Activated CD4-positive, alpha-beta T cell treated with anti-CD3 and anti-CD28 coated beads, Interleukin-2, amount 10 ng/mL, durations not matched to agents 7 days and 5 days (primary cell): Measurements from ENCODE around the gene PCDH19. TPM values are rescaled to one million over a fixed set of nuclear protein-coding genes. Genes with fewer than 3 reads are reported as not detected.

Source experiments
- CTCF ChIA-PET: fragments of 350-600 bp; sonication (Branson Sonifier 250); formaldehyde crosslinking; loops from one replicate; lab custom pipeline; 2021; ENCODE audit warnings: antibody characterized with exemption; lab: Charles Lee
- POLR2A ChIA-PET: fragments of 350-600 bp; sonication (Branson Sonifier 250); formaldehyde crosslinking; loops from one replicate; lab custom pipeline; 2021; ENCODE audit warnings: antibody characterized with exemption; lab: Charles Lee
- DNase-seq: peaks from one replicate; pipeline ENCODE4 v3.0.0-alpha.2; 2020
- H3K27ac Mint-ChIP-seq: one replicate; pipeline ENCODE4 v1.8.0; 2021; ENCODE audit warnings: mild to moderate bottlenecking, moderate library complexity, mixed read lengths
- H3K27me3 Mint-ChIP-seq: one replicate; pipeline ENCODE4 v1.8.0; 2021; ENCODE audit warnings: mixed read lengths
- H3K36me3 Mint-ChIP-seq: one replicate; pipeline ENCODE4 v1.8.0; 2021; ENCODE audit warnings: low read depth, mixed read lengths
- H3K4me1 Mint-ChIP-seq: one replicate; pipeline ENCODE4 v1.8.0; 2021; ENCODE audit warnings: mixed read lengths
- H3K4me3 Mint-ChIP-seq: one replicate; pipeline ENCODE4 v1.8.0; 2021; ENCODE audit warnings: mild to moderate bottlenecking, moderate library complexity, mixed read lengths
- H3K9me3 Mint-ChIP-seq: one replicate; pipeline ENCODE4 v1.8.0; 2021; ENCODE audit warnings: mixed read lengths
- total RNA-seq, 2 experiments: library from RNA; stranded (reverse); gene quantifications; one replicate each; pipeline ENCODE4 v1.2.3, GENCODE V29; 2021

Gene PCDH19
- total RNA-seq, 2 experiments from 2014 or later, result not detected

DNA sequence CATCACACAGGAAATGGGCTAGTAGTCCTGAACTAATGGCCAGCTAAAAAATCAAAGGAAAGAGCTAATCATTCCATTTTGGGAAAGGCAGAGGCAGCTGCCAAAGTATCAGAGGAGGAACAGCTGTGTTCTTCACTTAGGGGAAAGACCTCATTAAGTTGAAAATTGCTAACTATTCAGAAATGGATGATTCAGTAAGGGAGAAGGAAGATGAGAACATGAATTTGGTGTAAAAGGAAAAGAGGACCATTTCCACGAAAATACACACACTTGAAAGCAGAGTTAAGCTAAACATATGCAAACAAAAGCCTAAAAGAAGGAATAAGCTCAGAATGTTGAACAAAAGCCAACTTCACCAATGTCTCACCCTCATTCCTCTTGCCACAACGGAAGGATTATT lies 90.4 kb downstream of the PCDH19 start:
- no peaks in the 10 kb centered on the region for H3K27me3 Mint-ChIP-seq
- H3K4me3 Mint-ChIP-seq, result no peak overlapping the region
- H3K27ac Mint-ChIP-seq, result no peak overlapping the region
- CTCF ChIA-PET, result no interaction called here
- DNase-seq, result no peak
- H3K9me3 Mint-ChIP-seq, result no peaks in the 10 kb centered on the region
- H3K4me1 Mint-ChIP-seq, result no peaks in the 10 kb centered on the region
- POLR2A ChIA-PET, result no interaction called here
- H3K36me3 Mint-ChIP-seq, result no peaks in the 10 kb centered on the region

DNA sequence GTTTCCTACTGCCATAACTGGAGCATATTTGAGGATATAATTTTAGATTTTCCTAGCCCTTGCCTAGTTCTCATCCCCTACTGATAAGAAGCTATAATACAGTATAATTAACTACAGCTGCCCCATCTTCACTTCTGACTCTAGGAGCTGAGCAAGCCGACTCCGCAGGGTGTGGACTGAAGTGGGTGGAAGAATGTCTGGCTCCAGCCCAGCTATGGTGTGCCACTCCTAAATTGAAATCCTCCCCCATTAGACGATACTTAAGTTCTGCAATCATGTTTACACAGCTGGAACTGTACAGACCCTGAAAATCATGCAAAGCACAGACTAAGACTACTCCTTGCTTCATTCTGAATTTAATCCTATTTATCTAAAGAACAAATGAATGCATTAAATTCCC lies 93.1 kb downstream of the PCDH19 start:
- no peak overlapping the region for H3K4me3 Mint-ChIP-seq
- no peak for DNase-seq
- no peaks in the 10 kb centered on the region for H3K9me3 Mint-ChIP-seq
- no peaks in the 10 kb centered on the region for H3K4me1 Mint-ChIP-seq
- CTCF ChIA-PET, result interaction anchor here (1.5 kb wide), 1 partner anchor 9 kb away, joined by 3 read pairs; no protein-coding TSS in a partner anchor
- H3K27me3 Mint-ChIP-seq, result no peaks in the 10 kb centered on the region
- POLR2A ChIA-PET, result no interaction called here
- no peaks in the 10 kb centered on the region for H3K36me3 Mint-ChIP-seq
- H3K27ac Mint-ChIP-seq, result no peak overlapping the region

DNA sequence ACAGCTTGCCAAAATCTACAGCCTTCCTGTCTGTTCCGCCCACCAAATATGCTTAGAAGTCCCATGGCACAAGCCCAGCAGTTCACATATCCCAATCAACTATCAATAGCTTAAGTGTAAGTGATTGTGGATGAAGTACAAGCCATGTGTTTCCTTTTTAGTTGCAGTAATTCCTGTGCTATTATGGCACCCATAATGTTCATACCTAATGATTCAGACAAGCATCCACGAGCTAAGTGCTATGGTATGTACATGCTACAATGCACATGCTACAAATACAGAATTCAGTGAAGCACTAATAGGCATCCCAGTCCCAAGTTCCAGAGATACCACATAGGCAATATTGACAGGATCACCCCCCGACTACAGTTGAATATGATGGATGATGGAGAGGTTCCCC lies 94.5 kb downstream of the PCDH19 start:
- H3K4me3 Mint-ChIP-seq, result no peak overlapping the region
- H3K27me3 Mint-ChIP-seq, result no peaks in the 10 kb centered on the region
- ChIA-PET CTCF (no interaction called here), POLR2A (no interaction called here)
- H3K4me1 Mint-ChIP-seq, result no peaks in the 10 kb centered on the region
- no peak overlapping the region for H3K27ac Mint-ChIP-seq
- no peak for DNase-seq
- H3K9me3 Mint-ChIP-seq, result no peaks in the 10 kb centered on the region
- no peaks in the 10 kb centered on the region for H3K36me3 Mint-ChIP-seq

DNA sequence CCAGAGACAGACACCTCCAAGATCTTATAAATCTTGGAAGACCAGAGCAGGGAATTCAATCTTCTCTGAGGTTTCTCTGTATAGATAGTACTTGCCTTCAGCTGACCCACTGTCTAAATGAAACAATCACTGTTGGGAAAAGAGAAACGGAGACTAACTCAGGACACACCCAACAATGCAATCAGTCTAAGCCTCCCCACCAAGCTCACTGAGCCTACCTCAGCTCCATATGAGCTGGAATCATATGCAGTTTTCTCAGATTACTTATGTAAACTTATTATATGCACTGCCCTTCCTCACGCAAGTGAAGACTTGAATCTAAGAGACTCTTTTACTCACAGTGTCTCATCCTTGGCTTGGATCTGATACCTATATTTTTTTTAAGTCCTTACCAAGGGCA lies 110.5 kb downstream of the PCDH19 start:
- Mint-ChIP-seq H3K4me3 (no peak overlapping the region), H3K9me3 (no peaks in the 10 kb centered on the region), H3K36me3 (no peaks in the 10 kb centered on the region), H3K27me3 (no peaks in the 10 kb centered on the region), H3K4me1 (no peaks in the 10 kb centered on the region), H3K27ac (no peak overlapping the region)
- DNase-seq, result no peak
- ChIA-PET CTCF (no interaction called here), POLR2A (no interaction called here)

DNA sequence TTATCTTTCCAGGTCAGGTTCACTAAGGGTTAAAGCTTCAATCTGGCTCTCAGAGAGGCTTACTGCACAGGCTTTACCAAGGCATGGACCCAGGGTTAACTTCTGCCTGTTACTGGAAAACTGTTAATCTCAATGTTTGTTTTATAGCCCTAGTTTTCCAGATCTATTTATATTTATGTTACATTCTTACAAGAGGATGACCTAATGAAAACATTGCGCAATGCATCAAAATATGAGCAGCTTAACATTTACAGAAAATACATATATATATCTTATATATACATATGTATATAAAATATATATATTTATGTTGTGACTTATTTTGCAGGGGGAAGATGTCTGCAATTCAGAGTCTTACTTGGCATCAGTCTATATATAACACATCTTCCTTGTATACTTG lies 112.3 kb downstream of the PCDH19 start:
- DNase-seq, result no peak
- no peaks in the 10 kb centered on the region for H3K4me1 Mint-ChIP-seq
- H3K27ac Mint-ChIP-seq, result no peak overlapping the region
- H3K36me3 Mint-ChIP-seq, result no peaks in the 10 kb centered on the region
- no peak overlapping the region for H3K4me3 Mint-ChIP-seq
- ChIA-PET POLR2A (no interaction called here), CTCF (no interaction called here)
- no peaks in the 10 kb centered on the region for H3K9me3 Mint-ChIP-seq
- H3K27me3 Mint-ChIP-seq, result no peaks in the 10 kb centered on the region

DNA sequence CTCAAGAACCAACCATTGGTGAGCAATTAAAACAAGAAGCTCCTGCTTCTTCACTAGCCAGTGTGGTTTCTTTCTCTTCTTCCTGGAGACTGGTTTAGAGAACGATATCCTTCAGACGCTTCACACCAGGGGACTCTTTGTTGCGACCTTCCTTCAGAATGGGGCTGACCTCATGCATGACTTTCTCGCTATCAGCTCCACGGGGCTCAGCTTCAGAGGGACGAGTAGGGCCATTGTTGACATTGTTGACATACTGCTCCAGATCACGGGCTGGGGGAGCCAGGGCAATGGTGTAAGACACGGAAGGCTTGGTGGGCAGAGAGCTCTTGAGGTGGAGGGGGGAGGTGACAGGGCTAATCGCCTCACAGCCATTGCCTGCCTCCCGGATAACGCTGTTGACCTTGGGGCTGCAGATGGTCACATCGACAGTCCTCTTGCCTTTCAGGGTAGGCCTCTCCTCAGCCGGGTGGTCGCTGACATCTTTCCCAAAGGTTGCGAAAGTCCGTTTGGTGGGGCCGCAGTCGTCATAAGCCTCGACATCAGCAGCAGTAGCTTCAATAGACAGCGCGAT lies 113.8 kb downstream of the PCDH19 start:
- no peaks in the 10 kb centered on the region for H3K27me3 Mint-ChIP-seq
- H3K4me1 Mint-ChIP-seq, result no peaks in the 10 kb centered on the region
- no peak overlapping the region for H3K27ac Mint-ChIP-seq
- CTCF ChIA-PET, result no interaction called here
- no peaks in the 10 kb centered on the region for H3K36me3 Mint-ChIP-seq
- DNase-seq, result no peak
- H3K4me3 Mint-ChIP-seq, result no peak overlapping the region
- POLR2A ChIA-PET, result no interaction called here
- H3K9me3 Mint-ChIP-seq, result no peaks in the 10 kb centered on the region

DNA sequence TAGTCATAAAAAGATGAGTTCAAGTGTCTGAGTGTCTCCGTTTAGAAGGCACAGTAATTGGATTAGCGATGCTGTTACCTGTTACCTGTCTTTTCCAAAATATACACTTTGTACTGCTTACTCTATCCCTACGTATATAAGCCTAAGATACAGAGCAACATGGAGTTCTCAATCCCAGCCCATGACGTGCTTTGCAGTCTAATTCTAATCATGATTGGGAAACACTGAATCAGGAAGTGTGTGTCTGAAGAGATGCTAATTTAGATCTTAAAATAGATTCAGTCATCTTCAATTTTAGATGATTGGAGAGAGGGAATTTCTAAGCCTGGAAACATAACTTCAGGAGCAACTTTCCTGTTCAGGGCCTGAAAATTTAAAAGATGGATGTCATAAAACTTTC lies 115.1 kb downstream of the PCDH19 start:
- Mint-ChIP-seq H3K36me3 (no peaks in the 10 kb centered on the region), H3K4me1 (no peaks in the 10 kb centered on the region), H3K27ac (no peak overlapping the region), H3K9me3 (no peaks in the 10 kb centered on the region), H3K4me3 (no peak overlapping the region), H3K27me3 (no peaks in the 10 kb centered on the region)
- POLR2A ChIA-PET, result no interaction called here
- DNase-seq, result no peak
- CTCF ChIA-PET, result no interaction called here

DNA sequence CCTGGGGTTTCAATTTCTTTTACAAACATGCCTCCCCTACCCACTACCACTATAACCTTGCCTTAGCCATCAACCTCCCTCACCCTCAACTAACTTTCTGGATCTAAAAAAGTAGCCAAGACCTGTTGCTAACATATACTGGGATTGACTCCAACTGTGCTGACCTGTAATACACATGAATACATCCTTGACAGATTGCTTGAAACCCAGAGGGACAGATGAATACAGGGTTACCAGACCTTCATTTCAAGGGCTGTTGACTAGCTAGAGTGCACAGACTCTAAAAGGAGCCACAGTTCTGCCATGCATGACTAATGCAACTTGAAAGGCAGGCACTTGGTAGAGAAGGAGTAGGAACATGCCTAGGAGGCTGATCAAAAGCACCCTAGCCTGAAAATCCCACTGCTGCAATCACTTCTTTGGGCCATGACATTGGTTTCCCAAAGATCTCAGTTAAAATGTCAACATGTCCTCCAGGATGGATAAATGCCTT lies 121.0 kb downstream of the PCDH19 start:
- H3K27ac Mint-ChIP-seq, result no peak overlapping the region
- ChIA-PET CTCF (no interaction called here), POLR2A (no interaction called here)
- no peak overlapping the region for H3K4me3 Mint-ChIP-seq
- no peaks in the 10 kb centered on the region for H3K9me3 Mint-ChIP-seq
- H3K27me3 Mint-ChIP-seq, result no peaks in the 10 kb centered on the region
- no peaks in the 10 kb centered on the region for H3K4me1 Mint-ChIP-seq
- DNase-seq, result no peak
- H3K36me3 Mint-ChIP-seq, result no peaks in the 10 kb centered on the region

DNA sequence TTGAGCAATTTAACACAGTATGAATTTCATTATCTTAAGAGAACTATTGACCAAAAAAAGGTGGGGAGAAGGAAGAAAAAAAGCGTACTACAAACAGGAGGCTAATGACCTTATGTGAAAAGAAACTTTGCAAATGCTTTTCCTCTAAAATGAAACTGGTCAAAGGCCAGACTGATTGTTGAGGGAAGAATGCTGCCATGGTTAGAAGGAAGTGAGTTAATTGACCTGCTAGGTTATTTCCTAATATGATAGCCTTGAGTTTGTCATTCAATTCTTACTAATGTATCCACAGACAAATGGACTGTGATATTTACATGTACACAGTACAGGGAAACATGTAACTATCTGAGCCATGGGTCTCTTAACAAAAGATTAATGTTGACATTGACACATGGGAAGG lies 132.8 kb downstream of the PCDH19 start:
- POLR2A ChIA-PET, result no interaction called here
- Mint-ChIP-seq H3K4me1 (no peaks in the 10 kb centered on the region), H3K4me3 (no peak overlapping the region), H3K9me3 (no peaks in the 10 kb centered on the region), H3K27ac (no peak overlapping the region), H3K27me3 (no peaks in the 10 kb centered on the region), H3K36me3 (no peaks in the 10 kb centered on the region)
- no peak for DNase-seq
- CTCF ChIA-PET, result no interaction called here

DNA sequence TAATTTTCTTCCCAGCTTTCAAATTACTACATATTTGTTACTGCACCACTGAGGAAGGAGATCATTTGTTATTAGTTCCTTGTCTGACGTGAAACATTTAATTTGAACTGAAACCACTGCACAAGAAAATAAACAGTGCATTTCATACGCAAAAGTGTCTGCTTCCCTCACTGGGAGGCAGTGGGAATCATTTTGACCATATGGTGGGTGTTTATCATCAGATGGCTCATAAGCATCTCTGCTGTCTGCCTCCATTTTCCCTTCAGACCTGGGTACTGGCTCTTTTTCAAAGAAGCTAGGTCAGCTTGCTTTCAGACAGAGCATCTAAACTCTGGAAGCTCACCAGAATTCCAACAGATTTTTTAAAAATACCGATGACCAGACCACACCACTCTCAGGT lies 135.2 kb downstream of the PCDH19 start:
- no peaks in the 10 kb centered on the region for H3K4me1 Mint-ChIP-seq
- H3K27ac Mint-ChIP-seq, result no peak overlapping the region
- H3K9me3 Mint-ChIP-seq, result no peaks in the 10 kb centered on the region
- ChIA-PET POLR2A (no interaction called here), CTCF (no interaction called here)
- no peak overlapping the region for H3K4me3 Mint-ChIP-seq
- no peaks in the 10 kb centered on the region for H3K27me3 Mint-ChIP-seq
- DNase-seq, result no peak
- H3K36me3 Mint-ChIP-seq, result no peaks in the 10 kb centered on the region

DNA sequence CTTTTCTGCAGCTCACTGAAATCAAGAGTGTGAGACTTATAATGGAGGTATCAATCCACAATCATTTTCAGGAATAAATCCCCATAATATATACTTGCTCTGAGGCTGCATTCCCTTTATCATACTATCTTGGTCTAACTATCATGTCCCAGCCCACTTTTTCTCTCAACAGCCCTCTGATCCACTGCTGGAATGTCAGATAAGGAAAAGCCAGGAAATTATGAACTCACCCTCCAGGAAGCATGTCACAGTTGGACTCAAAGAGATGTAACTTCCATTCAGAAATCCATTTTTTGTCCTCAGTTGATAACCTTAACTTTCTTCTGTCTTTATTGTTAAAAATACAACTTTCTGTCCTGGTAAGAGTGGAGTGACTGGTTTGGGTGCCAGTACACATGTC lies 144.9 kb downstream of the PCDH19 start:
- Mint-ChIP-seq H3K4me3 (no peak overlapping the region), H3K27ac (no peak overlapping the region), H3K9me3 (no peaks in the 10 kb centered on the region), H3K36me3 (no peaks in the 10 kb centered on the region), H3K27me3 (no peaks in the 10 kb centered on the region), H3K4me1 (no peaks in the 10 kb centered on the region)
- CTCF ChIA-PET, result no interaction called here
- POLR2A ChIA-PET, result no interaction called here
- no peak for DNase-seq

DNA sequence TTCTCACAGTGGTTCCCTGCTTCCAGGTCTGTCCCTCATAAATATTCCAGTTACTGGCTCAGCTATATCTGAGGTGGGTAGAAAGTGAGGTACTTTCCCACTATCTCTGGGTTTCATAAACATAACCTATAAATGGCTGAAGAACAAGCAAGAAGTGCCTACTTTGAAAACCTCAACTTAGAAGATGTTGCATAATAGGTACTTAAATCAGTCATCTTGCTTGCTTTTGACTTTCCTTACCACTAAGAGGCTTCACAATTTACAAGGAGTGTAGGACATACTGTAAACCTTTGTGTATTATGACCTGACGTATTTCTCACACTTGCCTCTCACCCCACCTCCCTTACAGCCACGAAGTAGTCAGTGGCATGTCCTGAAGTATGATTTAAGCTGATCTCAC lies 145.9 kb downstream of the PCDH19 start:
- H3K9me3 Mint-ChIP-seq, result no peaks in the 10 kb centered on the region
- H3K4me3 Mint-ChIP-seq, result no peak overlapping the region
- no peaks in the 10 kb centered on the region for H3K36me3 Mint-ChIP-seq
- H3K27ac Mint-ChIP-seq, result no peak overlapping the region
- no peak for DNase-seq
- ChIA-PET CTCF (no interaction called here), POLR2A (no interaction called here)
- no peaks in the 10 kb centered on the region for H3K4me1 Mint-ChIP-seq
- H3K27me3 Mint-ChIP-seq, result no peaks in the 10 kb centered on the region

DNA sequence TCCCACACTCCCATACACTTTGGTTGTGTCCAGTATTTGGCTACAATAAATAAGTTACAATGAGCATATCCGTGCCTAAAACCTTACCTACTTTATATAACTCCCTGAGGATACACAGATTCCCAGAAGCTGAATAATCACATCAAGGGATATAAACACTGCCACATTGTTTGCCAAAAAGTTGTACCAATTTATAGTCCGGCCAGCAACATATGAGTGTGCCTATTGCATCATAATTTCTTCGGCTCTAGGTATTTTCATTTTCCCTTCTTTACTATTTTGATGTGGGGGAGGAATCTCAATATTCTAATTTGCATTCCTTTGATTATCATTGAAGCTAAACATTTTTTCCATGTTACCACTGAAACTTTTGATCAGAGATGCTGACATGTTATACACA lies 146.4 kb downstream of the PCDH19 start:
- DNase-seq, result no peak
- Mint-ChIP-seq H3K4me3 (no peak overlapping the region), H3K4me1 (no peaks in the 10 kb centered on the region), H3K27me3 (no peaks in the 10 kb centered on the region), H3K9me3 (no peaks in the 10 kb centered on the region), H3K27ac (no peak overlapping the region), H3K36me3 (no peaks in the 10 kb centered on the region)
- POLR2A ChIA-PET, result no interaction called here
- CTCF ChIA-PET, result no interaction called here

DNA sequence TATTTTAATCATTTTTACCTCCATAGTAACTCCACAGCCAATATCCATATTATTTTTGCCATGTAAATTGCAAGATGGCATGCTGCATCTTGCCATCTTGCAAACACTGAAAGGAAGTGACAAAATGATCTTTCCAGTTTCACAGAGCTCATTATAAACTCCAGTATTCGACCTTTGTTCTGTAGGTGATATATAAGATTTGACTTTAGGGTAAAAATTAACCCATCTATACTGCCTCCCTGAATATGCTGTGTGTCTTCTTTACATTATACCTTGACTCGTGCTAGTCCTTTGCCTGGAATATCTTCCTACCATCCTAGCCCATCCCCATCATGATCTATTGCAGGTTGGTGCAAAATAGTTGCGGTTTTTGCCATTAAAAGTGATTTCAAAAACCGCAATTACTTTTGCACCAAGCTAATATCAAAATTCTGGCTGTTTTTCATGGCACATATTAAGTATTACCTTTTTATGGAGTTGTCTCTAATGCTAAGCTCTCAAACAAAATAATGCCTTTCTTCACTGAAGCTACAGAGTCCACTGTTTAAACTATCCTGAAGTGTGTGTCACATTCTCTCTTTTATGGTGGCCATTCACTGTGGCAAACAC lies 161.1 kb downstream of the PCDH19 start:
- no peak for DNase-seq
- ChIA-PET CTCF (no interaction called here), POLR2A (no interaction called here)
- Mint-ChIP-seq H3K4me3 (no peak overlapping the region), H3K4me1 (no peaks in the 10 kb centered on the region), H3K27me3 (no peaks in the 10 kb centered on the region), H3K27ac (no peak overlapping the region), H3K9me3 (no peaks in the 10 kb centered on the region), H3K36me3 (no peaks in the 10 kb centered on the region)
